OCI-LY3 (cell line): ENCODE results near the gene ARHGEF17.

Experiments used
- H2AFZ ChIP-seq: fragments of 200-600, 300-600 bp; shearing (Covaris generic); 2 replicates; pipeline ENCODE4 v1.6.0; 2014; ENCODE audit warnings: antibody characterized with exemption, low read depth, low read length
- H3K27ac ChIP-seq: fragments of 200-600, 300-600 bp; sonication (generic); 2 replicates; pipeline ENCODE4 v1.5.1; 2014; ENCODE audit warnings: mild to moderate bottlenecking, low read length, moderate library complexity, mixed read lengths
- H3K27me3 ChIP-seq: fragments of 200-600, 300-600 bp; sonication (generic); 2 replicates; pipeline ENCODE4 v1.6.1; 2014; ENCODE audit warnings: low read depth, low read length, mixed read lengths
- H3K36me3 ChIP-seq: fragments of 200-600, 300-600 bp; sonication (generic); replicated peaks from 2 replicates; pipeline ENCODE3; 2014; ENCODE audit warnings: low read depth, low read length, mixed read lengths
- H3K4me1 ChIP-seq: fragments of 300-600, 200-600 bp; sonication (generic); 2 replicates; pipeline ENCODE4 v1.6.1; 2014; ENCODE audit warnings: low read length, mixed read lengths
- H3K4me2 ChIP-seq: fragments of 200-600, 300-600 bp; sonication (generic); 2 replicates; pipeline ENCODE4 v1.6.1; 2014; ENCODE audit warnings: low read length, mixed read lengths
- H3K4me3 ChIP-seq: fragments of 300-600, 200-600 bp; sonication (generic); 2 replicates; pipeline ENCODE4 v1.5.1; 2014; ENCODE audit warnings: antibody characterized with exemption, mild to moderate bottlenecking, low read length, moderate library complexity
- H3K79me2 ChIP-seq: fragments of 300-600, 200-600 bp; shearing (Covaris generic); 2 replicates; pipeline ENCODE4 v1.6.1; 2014; ENCODE audit warnings: mild to moderate bottlenecking, low read length, mixed read lengths
- H3K9ac ChIP-seq: fragments of 300-600, 200-600 bp; shearing (Covaris generic); 2 replicates; pipeline ENCODE4 v1.6.0; 2014; ENCODE audit warnings: mild to moderate bottlenecking, low read length, moderate library complexity
- H3K9me3 ChIP-seq: fragments of 200-600, 300-600 bp; shearing (Covaris generic); 2 replicates; pipeline ENCODE4 v1.6.1; 2014; ENCODE audit warnings: low read length, mixed read lengths; ENCODE audit not compliant: insufficient read depth
- H4K20me1 ChIP-seq: fragments of 200-600, 300-600 bp; sonication (generic); 2 replicates; pipeline ENCODE4 v1.6.1; 2016; ENCODE audit warnings: low read length, mixed read lengths; ENCODE audit not compliant: insufficient read depth
- CTCF ChIP-seq: fragments of 200-600, 300-600 bp; sonication (generic); IDR thresholded peaks from 2 replicates; pipeline ENCODE4 v1.5.1; 2014; ENCODE audit warnings: antibody characterized with exemption, low read length, low read depth
- EZH2phosphoT487 ChIP-seq: fragments of 200-600 bp; shearing (Covaris generic); IDR thresholded peaks from 2 replicates; pipeline ENCODE4 v1.6.1; 2018; ENCODE audit warnings: antibody characterized with exemption, mixed run types, low read depth

Gene ARHGEF17

GRCh38 chr11:73409431-73409830 is 101.4 kb downstream of the ARHGEF17 start:
- no peak overlapping the region for H3K4me3 ChIP-seq
- no peaks in the 10 kb centered on the region for H4K20me1 ChIP-seq
- H3K4me2 ChIP-seq = no peak overlapping the region
- H3K9ac ChIP-seq = no peak overlapping the region
- H3K9me3 ChIP-seq = no peaks in the 10 kb centered on the region
- no peaks in the 10 kb centered on the region for H3K79me2 ChIP-seq
- no peaks in the 10 kb centered on the region for H3K27me3 ChIP-seq
- TF ChIP-seq CTCF (no peak), EZH2phosphoT487 (no peak)
- H3K27ac ChIP-seq = no peak overlapping the region
- no peak overlapping the region for H2AFZ ChIP-seq
- H3K36me3 ChIP-seq = peaks cover 21% of the 10 kb centered on the region
- no peaks in the 10 kb centered on the region for H3K4me1 ChIP-seq

- no peak overlapping the region for H3K27ac ChIP-seq
- H3K4me1 ChIP-seq = peaks cover 10% of the 10 kb centered on the region
- no peaks in the 10 kb centered on the region for H3K27me3 ChIP-seq
- TF ChIP-seq CTCF (no peak), EZH2phosphoT487 (no peak)
- no peaks in the 10 kb centered on the region for H4K20me1 ChIP-seq
- H2AFZ ChIP-seq = no peak overlapping the region
- no peak overlapping the region for H3K4me3 ChIP-seq
- H3K79me2 ChIP-seq = no peaks in the 10 kb centered on the region
- no peak overlapping the region for H3K4me2 ChIP-seq
- H3K36me3 ChIP-seq = peaks cover 18% of the 10 kb centered on the region
- no peak overlapping the region for H3K9ac ChIP-seq
- no peaks in the 10 kb centered on the region for H3K9me3 ChIP-seq
These were observed 102.6 kb downstream of the ARHGEF17 start for GRCh38 chr11:73410627-73411026.

- Histone ChIP-seq H4K20me1 (no peaks in the 10 kb centered on the region), H2AFZ (no peak overlapping the region), H3K4me3 (no peak overlapping the region), H3K36me3 (peaks cover 17% of the 10 kb centered on the region), H3K9ac (no peak overlapping the region), H3K27ac (no peak overlapping the region), H3K79me2 (no peaks in the 10 kb centered on the region), H3K4me1 (peaks cover 10% of the 10 kb centered on the region), H3K4me2 (no peak overlapping the region), H3K27me3 (no peaks in the 10 kb centered on the region), H3K9me3 (no peaks in the 10 kb centered on the region)
- TF ChIP-seq CTCF (no peak), EZH2phosphoT487 (no peak)
These were observed 103.0 kb downstream of the ARHGEF17 start for GRCh38 chr11:73411031-73411430.

GRCh38 chr11:73412308-73412707 is 104.2 kb downstream of the ARHGEF17 start:
- H3K9ac ChIP-seq = no peak overlapping the region
- H3K27me3 ChIP-seq = no peaks in the 10 kb centered on the region
- no peak overlapping the region for H3K4me3 ChIP-seq
- H4K20me1 ChIP-seq = no peaks in the 10 kb centered on the region
- no peaks in the 10 kb centered on the region for H3K9me3 ChIP-seq
- no peak overlapping the region for H3K4me2 ChIP-seq
- peaks cover 13% of the 10 kb centered on the region for H3K36me3 ChIP-seq
- H3K79me2 ChIP-seq = no peaks in the 10 kb centered on the region
- H3K27ac ChIP-seq = no peak overlapping the region
- no peak overlapping the region for H2AFZ ChIP-seq
- no peak for TF ChIP-seq EZH2phosphoT487
- peaks cover 10% of the 10 kb centered on the region for H3K4me1 ChIP-seq

- no peak overlapping the region for H3K27ac ChIP-seq
- H3K9ac ChIP-seq = no peak overlapping the region
- H4K20me1 ChIP-seq = no peaks in the 10 kb centered on the region
- peaks cover 12% of the 10 kb centered on the region for H3K36me3 ChIP-seq
- no peak for TF ChIP-seq CTCF
- no peak for TF ChIP-seq EZH2phosphoT487
- no peaks in the 10 kb centered on the region for H3K79me2 ChIP-seq
- peaks cover 10% of the 10 kb centered on the region for H3K4me1 ChIP-seq
- no peak overlapping the region for H3K4me3 ChIP-seq
- no peak overlapping the region for H2AFZ ChIP-seq
- no peaks in the 10 kb centered on the region for H3K27me3 ChIP-seq
- H3K9me3 ChIP-seq = no peaks in the 10 kb centered on the region
- H3K4me2 ChIP-seq = no peak overlapping the region
These were observed 105.2 kb downstream of the ARHGEF17 start for GRCh38 chr11:73413256-73413655.
